ENCODE results near the gene SERPINA12. TPM values are rescaled to one million over a fixed set of nuclear protein-coding genes. Genes with fewer than 3 reads are reported as not detected.

The SERPINA12 gene
- total and polyA plus RNA-seq, 2 of the 13 experiments (the other 11 are each of a cell fraction or from before 2014, with no cell fraction given): 0.08 TPM; not detected in 1

DNA sequence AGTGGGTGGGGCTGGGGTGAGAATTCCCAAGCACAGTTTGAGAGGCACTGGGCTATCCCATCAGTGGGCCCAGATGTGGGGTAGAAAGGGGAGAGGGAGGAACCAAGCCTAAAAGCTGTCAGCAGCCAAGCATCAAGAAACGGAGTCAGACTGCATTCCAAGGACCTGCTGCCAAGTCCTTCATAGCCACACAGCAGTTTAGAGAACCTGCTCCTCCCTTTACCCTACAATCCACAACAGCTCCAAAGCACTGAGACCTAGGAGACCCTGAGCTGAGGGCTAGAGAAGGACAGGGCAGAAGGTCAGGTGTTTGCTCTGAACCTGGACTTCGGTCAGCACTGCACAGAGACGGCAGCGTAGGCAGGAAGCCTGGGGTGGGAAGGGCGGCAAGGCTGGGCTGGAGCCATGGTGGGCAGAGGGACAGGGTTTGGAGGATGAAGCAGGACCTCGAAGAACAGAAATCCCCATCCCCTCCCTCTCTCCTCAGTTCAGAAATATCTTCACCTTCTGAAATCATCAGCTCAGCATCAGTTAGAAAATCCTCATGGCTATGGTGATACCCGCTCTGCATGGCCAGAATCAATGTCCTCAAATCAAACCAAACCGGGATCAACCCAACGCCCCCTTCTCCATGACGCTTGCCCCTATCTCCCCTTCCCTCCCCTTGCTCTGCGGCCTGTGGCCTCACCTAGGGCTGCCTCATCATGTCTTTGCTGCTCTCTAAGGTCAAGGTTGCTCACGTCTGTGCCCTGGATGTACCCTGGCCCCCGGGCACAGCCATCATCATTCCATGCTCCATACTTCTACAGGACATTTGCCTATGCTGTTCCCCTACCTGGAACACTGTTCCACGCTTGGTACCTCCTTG is 39.1 kb upstream of the SERPINA12 start:
- in situ Hi-C loops (cut with HindIII; ENCODE audit: extremely low pct_ligation_motif_present, low pct_unique_long_range_greater_than_20kb): loop anchor here (5.0 to 10.0 kb wide), 2 partner anchors 121 to 136 kb away; no protein-coding TSS in a partner anchor
- Histone ChIP-seq H3K9me3 (ENCODE audit: low read length) (peaks cover 8% of the 10 kb centered on the region), H3K79me2 (ENCODE audit: insufficient read depth, low read length) (no peaks in the 10 kb centered on the region), H3K9ac (ENCODE audit: insufficient read depth, low read depth, low read length) (no peak overlapping the region), H3K27me3 (ENCODE audit: control insufficient read depth in 1 of 2, insufficient read depth in 2 of 2, low read length in 2 of 2) (no peaks in the 10 kb centered on the region), H4K20me1 (ENCODE audit: insufficient read depth, low read length) (no peaks in the 10 kb centered on the region), H3K4me2 (ENCODE audit: low read depth, low read length) (peak overlapping the region; percentile 76), H2AFZ (ENCODE audit: low read length) (no peak overlapping the region), H3K27ac (ENCODE audit: extremely low read length, insufficient read depth, low read length) (peak overlapping the region; percentile 31), H3K4me1 (ENCODE audit: insufficient read depth, low read length) (peaks cover 82% of the 10 kb centered on the region), H3K36me3 (replicated peaks in 1 of 2; ENCODE audit: control insufficient read depth in 1 of 2, insufficient read depth in 2 of 2, low read length in 2 of 2) (no peaks in the 10 kb centered on the region), H3K4me3 (replicated peaks in 1 of 3; ENCODE audit: insufficient read depth in 1 of 3, low read depth in 2 of 3, low read length in 3 of 3) (peak overlapping the region in 1 of 3 experiments; percentile 23; a peak in 1 of 6 replicates)
- ATAC-seq: peak; percentile 83
- intact Hi-C loops (cut with micrococcal nuclease; ENCODE audit: unreplicated experiment): loop anchor here (1.0 to 2.0 kb wide), 2 partner anchors 50 to 114 kb away; no protein-coding TSS in a partner anchor
- WGBS (ENCODE audit: low lambda C conversion rate): 46% methylated on average over 14 of the region's 14 CpGs
- ChIA-PET CTCF (ENCODE audit: low intra/inter-chr PET ratio, low total read pairs) (interaction anchor here (1.3 to 3.1 kb wide), 5 partner anchors 12 to 133 kb away, joined by 3 to 14 read pairs (median 5); no protein-coding TSS in a partner anchor), POLR2A (interaction anchor here (0.8 to 3.0 kb wide), 20 partner anchors 8 to 125 kb away, joined by 3 to 23 read pairs (median 4); partner anchors contain the start of genes SERPINA3, SERPINA4 and SERPINA5)
- FAIRE-seq: peak; percentile 83
- no TSS peak for BruUV-seq (replicated peaks)
- peak; percentile 64 for DNase-seq (ENCODE audit: low spot score)
- TF ChIP-seq, protein P1, sequence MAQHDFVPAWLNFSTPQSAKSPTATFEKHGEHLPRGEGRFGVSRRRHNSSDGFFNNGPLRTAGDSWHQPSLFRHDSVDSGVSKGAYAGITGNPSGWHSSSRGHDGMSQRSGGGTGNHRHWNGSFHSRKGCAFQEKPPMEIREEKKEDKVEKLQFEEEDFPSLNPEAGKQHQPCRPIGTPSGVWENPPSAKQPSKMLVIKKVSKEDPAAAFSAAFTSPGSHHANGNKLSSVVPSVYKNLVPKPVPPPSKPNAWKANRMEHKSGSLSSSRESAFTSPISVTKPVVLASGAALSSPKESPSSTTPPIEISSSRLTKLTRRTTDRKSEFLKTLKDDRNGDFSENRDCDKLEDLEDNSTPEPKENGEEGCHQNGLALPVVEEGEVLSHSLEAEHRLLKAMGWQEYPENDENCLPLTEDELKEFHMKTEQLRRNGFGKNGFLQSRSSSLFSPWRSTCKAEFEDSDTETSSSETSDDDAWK (CRISPR knock-in tag; IDR thresholded peaks at IDR 0.05): no peak
- 0 out of 2 replicates have a peak, but pooled peaks have one; percentile 47 for TF ChIP-seq ZMYM2 (CRISPR knock-in tag; IDR thresholded peaks at IDR 0.05)
- no peak for TF ChIP-seq SP1 (IDR thresholded peaks at IDR 0.05)
- TF ChIP-seq SP1 (CRISPR knock-in tag; IDR thresholded peaks at IDR 0.05): no peak
- TF ChIP-seq, protein P2, sequence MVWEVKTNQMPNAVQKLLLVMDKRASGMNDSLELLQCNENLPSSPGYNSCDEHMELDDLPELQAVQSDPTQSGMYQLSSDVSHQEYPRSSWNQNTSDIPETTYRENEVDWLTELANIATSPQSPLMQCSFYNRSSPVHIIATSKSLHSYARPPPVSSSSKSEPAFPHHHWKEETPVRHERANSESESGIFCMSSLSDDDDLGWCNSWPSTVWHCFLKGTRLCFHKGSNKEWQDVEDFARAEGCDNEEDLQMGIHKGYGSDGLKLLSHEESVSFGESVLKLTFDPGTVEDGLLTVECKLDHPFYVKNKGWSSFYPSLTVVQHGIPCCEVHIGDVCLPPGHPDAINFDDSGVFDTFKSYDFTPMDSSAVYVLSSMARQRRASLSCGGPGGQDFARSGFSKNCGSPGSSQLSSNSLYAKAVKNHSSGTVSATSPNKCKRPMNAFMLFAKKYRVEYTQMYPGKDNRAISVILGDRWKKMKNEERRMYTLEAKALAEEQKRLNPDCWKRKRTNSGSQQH (CRISPR knock-in tag; IDR thresholded peaks at IDR 0.05; ENCODE audit: low read depth): no peak
- TF ChIP-seq LCORL (IDR thresholded peaks at IDR 0.05): no peak
- peak; percentile 28; the same call in 1 of the 2 replicates for TF ChIP-seq LCORL (CRISPR knock-in tag; IDR thresholded peaks at IDR 0.05)
- TF ChIP-seq RFX5 (IDR thresholded peaks at IDR 0.05; ENCODE audit: low read depth, low read length): no peak
- TF ChIP-seq FOXC1 (CRISPR knock-in tag; IDR thresholded peaks at IDR 0.05; ENCODE audit: borderline replicate concordance): no peak; the same call in 1 of the 2 replicates
- TF ChIP-seq HOXA7 (CRISPR knock-in tag; IDR thresholded peaks at IDR 0.05): no peak
- TF ChIP-seq, protein P3, sequence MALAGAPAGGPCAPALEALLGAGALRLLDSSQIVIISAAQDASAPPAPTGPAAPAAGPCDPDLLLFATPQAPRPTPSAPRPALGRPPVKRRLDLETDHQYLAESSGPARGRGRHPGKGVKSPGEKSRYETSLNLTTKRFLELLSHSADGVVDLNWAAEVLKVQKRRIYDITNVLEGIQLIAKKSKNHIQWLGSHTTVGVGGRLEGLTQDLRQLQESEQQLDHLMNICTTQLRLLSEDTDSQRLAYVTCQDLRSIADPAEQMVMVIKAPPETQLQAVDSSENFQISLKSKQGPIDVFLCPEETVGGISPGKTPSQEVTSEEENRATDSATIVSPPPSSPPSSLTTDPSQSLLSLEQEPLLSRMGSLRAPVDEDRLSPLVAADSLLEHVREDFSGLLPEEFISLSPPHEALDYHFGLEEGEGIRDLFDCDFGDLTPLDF (CRISPR knock-in tag; IDR thresholded peaks at IDR 0.05): no peak
- TF ChIP-seq HNRNPK (IDR thresholded peaks at IDR 0.05; ENCODE audit: low read depth, low read length, poor library complexity, severe bottlenecking): no peak
- TF ChIP-seq ZNF484 (CRISPR knock-in tag; IDR thresholded peaks at IDR 0.05; ENCODE audit: borderline replicate concordance, low read depth): no peak
- TF ChIP-seq SMARCE1 (IDR thresholded peaks at IDR 0.05; ENCODE audit: borderline replicate concordance): no peak
- no peak for TF ChIP-seq ZNF83 (CRISPR knock-in tag; IDR thresholded peaks at IDR 0.05; ENCODE audit: borderline replicate concordance)
- no peak for TF ChIP-seq RBM22 (optimal IDR thresholded peaks at IDR 0.05; ENCODE audit: low read length)
- TF ChIP-seq, protein P4, sequence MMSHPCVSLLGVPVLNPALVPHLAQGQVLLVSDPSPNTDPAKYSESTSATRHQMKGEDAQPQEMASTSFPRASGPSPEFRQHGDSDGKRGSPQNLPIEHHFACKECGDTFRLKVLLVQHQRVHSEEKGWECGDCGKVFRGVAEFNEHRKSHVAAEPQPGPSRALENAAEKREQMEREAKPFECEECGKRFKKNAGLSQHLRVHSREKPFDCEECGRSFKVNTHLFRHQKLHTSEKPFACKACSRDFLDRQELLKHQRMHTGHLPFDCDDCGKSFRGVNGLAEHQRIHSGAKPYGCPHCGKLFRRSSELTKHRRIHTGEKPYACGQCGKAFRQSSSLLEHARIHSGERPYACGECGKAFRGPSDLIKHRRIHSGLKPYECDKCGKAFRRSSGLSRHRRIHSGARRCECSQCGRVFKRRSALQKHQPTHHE (CRISPR knock-in tag; IDR thresholded peaks at IDR 0.05; ENCODE audit: borderline replicate concordance): no peak
- TF ChIP-seq RFXAP (CRISPR knock-in tag; IDR thresholded peaks at IDR 0.05; ENCODE audit: borderline replicate concordance): no peak

Data from HepG2 (cell line).